ENCODE results near the gene ENTPD8.

The ENTPD8 gene

DNA sequence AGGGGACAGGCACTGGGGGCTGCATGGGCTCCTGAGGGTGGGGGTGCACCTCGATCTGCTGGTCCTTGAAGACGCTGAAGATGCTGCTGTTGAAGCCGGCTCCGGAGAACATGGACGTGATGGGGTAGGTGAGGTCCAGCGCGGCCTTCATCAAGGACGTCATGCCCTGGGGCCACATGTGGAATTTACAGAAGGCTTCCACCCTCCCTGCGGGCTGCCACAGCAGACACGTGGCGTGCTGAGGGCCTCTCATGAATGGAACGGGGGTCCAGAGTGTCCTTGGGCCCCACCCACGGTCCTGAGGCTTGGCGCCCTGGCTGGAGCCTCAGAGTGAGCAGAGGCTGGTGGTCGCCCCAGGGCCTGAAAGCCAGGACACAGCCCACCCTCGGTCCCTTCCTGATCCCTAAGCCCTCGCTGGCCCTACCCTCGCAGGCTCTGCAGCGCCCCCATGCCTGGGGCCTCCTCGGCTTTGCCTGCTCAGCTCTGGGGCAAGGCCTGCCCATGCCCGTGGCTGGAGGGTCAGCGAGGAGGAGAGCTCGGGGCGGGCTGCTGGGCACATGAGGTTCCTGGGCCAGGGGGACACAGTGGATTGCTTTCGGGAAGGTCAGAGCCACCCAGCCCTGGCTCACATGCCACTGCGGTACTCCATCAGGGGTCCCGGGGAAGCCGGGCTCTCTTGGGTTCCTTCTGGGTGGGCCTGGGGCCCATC is 23.3 kb upstream of the ENTPD8 start:
- Histone ChIP-seq H3K9me3 (ENCODE audit: control insufficient read depth, insufficient read depth, low read length) (no peaks in the 10 kb centered on the region), H3K4me1 (ENCODE audit: insufficient read depth, low read length) (no peaks in the 10 kb centered on the region; the same call in 1 of the 2 replicates), H3K36me3 (ENCODE audit: insufficient read depth, low read length) (no peaks in the 10 kb centered on the region), H3K9ac (ENCODE audit: low read depth, low read length) (no peak overlapping the region)

GRCh38 chr9:137463931-137464290 is 22.8 kb upstream of the ENTPD8 start:
- Histone ChIP-seq H3K36me3 (ENCODE audit: insufficient read depth, low read length) (no peaks in the 10 kb centered on the region), H3K4me1 (ENCODE audit: insufficient read depth, low read length) (no peaks in the 10 kb centered on the region; the same call in 1 of the 2 replicates), H3K9ac (ENCODE audit: low read depth, low read length) (no peak overlapping the region), H3K9me3 (ENCODE audit: control insufficient read depth, insufficient read depth, low read length) (no peaks in the 10 kb centered on the region)

GRCh38 chr9:137462986-137463930 is 22.1 kb upstream of the ENTPD8 start:
- Histone ChIP-seq H3K4me1 (ENCODE audit: insufficient read depth, low read length) (no peaks in the 10 kb centered on the region; the same call in 1 of the 2 replicates), H3K9ac (ENCODE audit: low read depth, low read length) (no peak overlapping the region), H3K36me3 (ENCODE audit: insufficient read depth, low read length) (no peaks in the 10 kb centered on the region), H3K9me3 (ENCODE audit: control insufficient read depth, insufficient read depth, low read length) (no peaks in the 10 kb centered on the region)

DNA sequence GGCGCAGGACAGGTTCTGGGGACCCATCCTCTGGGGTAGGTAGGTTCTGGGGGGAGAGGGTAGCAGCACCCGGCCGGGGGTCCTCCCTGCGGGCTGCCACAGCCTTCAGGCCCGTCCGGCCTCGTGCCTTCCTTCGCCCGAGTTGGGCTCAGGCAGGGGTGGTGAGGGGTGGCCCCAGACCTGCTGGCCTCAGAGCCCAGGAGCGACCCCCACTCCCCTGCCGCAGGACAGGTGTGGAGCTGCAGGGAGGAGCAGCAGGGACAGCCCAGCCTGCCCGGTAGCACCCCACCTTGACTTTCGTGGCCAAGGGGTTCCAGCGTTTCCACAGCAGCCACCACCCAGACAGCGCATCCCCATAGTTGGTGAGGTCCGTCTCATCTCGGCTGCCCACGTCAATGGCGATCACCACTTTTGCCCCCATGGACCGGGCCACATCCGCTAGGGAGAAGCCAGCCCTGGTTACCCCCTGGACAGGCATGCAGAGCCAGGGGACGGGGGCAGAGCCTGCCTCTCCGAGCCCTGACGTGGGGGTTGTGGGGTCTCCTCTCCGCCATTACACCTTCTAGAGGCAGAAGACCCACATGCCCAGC is 21.3 kb upstream of the ENTPD8 start:
- H3K4me1 ChIP-seq (ENCODE audit: insufficient read depth, low read length), result no peaks in the 10 kb centered on the region; the same call in 1 of the 2 replicates
- no peak overlapping the region for H3K9ac ChIP-seq (ENCODE audit: low read depth, low read length)
- H3K36me3 ChIP-seq (ENCODE audit: insufficient read depth, low read length), result no peaks in the 10 kb centered on the region
- no peaks in the 10 kb centered on the region for H3K9me3 ChIP-seq (ENCODE audit: control insufficient read depth, insufficient read depth, low read length)

GRCh38 chr9:137461663-137462395 is 20.7 kb upstream of the ENTPD8 start:
- Histone ChIP-seq H3K4me1 (ENCODE audit: insufficient read depth, low read length) (no peaks in the 10 kb centered on the region; the same call in 1 of the 2 replicates), H3K9ac (ENCODE audit: low read depth, low read length) (peak overlapping the region; percentile 27; the same call in 1 of the 2 replicates), H3K36me3 (ENCODE audit: insufficient read depth, low read length) (no peaks in the 10 kb centered on the region), H3K9me3 (ENCODE audit: control insufficient read depth, insufficient read depth, low read length) (no peaks in the 10 kb centered on the region)

DNA sequence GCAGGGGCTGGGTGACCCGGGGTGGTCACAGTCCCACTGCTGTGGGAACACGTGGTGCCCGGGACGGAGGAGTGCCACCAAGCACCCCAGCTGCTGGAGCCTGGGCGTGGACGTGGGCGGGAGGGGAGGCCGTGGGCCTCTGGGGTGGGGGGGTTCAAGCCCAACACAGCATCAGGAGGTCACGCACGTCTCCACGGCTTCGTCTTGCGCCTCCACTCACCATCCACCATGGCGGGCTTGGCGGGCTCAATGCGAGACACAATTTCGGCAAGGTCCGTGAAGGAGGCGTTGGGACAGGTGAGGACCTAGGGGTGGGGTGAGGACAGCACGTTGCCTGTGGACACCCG is 20.1 kb upstream of the ENTPD8 start:
- Histone ChIP-seq H3K36me3 (ENCODE audit: insufficient read depth, low read length) (no peaks in the 10 kb centered on the region), H3K9me3 (ENCODE audit: control insufficient read depth, insufficient read depth, low read length) (no peaks in the 10 kb centered on the region), H3K9ac (ENCODE audit: low read depth, low read length) (no peak overlapping the region), H3K4me1 (ENCODE audit: insufficient read depth, low read length) (no peaks in the 10 kb centered on the region; the same call in 1 of the 2 replicates)

GRCh38 chr9:137460363-137461315 is 19.5 kb upstream of the ENTPD8 start:
- Histone ChIP-seq H3K9ac (ENCODE audit: low read depth, low read length) (no peak overlapping the region), H3K4me1 (ENCODE audit: insufficient read depth, low read length) (no peaks in the 10 kb centered on the region; the same call in 1 of the 2 replicates), H3K36me3 (ENCODE audit: insufficient read depth, low read length) (no peaks in the 10 kb centered on the region), H3K9me3 (ENCODE audit: control insufficient read depth, insufficient read depth, low read length) (no peaks in the 10 kb centered on the region)

DNA sequence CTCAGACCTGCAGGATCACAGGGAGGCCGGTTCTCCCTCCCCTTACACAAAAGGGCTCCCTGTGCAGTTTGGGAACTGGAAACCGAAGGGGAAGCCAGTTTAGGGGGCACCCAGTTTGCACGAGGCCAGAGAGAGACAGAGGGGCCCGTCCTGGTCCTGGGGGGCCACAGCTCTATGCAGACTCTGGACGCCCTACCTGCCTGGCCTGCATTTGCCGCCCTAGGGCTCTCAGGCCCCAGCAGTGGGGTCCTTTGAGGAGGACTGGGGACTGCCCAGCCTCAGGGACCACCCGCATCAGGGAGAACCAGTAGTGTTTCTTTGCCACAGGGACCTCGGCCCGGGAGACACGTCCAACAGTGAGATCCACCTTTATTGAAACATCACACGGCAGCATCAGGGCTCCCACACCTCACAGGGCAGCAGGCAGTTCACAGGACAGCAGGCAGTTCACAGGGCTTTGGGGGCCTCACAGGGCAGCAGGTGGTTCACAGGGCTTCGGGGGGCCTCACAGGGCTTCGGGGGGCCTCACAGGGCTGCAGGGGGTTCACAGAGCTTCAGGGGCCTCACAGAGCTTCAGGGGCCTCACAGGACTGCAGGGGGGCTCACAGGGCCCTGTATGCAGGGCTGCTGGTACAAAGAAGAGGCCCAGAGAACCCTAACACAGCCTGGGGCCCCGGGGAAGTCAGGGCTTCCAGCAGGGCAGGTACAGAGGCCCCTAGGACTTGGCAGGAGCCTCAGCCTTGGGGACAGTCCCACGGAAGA is 18.6 kb upstream of the ENTPD8 start:
- peaks cover 6% of the 10 kb centered on the region; the same call in 1 of the 2 replicates for H3K4me1 ChIP-seq (ENCODE audit: insufficient read depth, low read length)
- H3K36me3 ChIP-seq (ENCODE audit: insufficient read depth, low read length), result no peaks in the 10 kb centered on the region
- no peaks in the 10 kb centered on the region for H3K9me3 ChIP-seq (ENCODE audit: control insufficient read depth, insufficient read depth, low read length)
- peak overlapping the region; percentile 54; the same call in 1 of the 2 replicates for H3K9ac ChIP-seq (ENCODE audit: low read depth, low read length)

DNA sequence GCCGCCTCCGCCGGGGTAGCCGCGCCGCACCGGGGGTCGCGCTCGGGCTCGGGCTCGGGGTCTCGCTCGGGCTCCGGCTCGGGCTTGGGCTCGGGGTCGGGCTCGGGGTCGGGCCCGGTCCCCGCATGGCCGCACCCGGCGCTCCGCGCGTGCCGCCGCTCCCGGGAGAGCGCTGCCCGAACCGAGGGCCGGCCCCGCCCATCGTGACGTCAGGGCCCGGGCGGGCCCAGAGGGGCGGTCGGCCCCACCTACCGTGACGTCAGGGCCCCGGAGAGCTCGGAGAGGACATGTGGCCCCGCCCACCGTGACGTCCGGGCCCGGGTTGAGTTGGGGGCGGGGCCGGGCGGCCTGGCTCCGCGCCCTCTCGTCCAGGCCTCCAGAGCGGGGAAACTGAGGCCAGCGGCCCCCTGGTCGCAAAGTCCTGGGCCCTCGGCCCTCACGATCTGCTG is 18.0 kb upstream of the ENTPD8 start, which contains the start of gene NSMF:
TSS of gene NSMF (minus strand) at position 183 of the 449 bp plus-strand sequence. CDS start 232 bp downstream, outside the sequence.
- Histone ChIP-seq H3K36me3 (ENCODE audit: insufficient read depth, low read length) (no peaks in the 10 kb centered on the region), H3K9me3 (ENCODE audit: control insufficient read depth, insufficient read depth, low read length) (no peaks in the 10 kb centered on the region), H3K9ac (ENCODE audit: low read depth, low read length) (peak within 1 kb of the TSS; percentile 54), H3K4me1 (ENCODE audit: insufficient read depth, low read length) (peaks cover 9% of the 10 kb centered on the region; the same call in 1 of the 2 replicates)

- no peaks in the 10 kb centered on the region for H3K9me3 ChIP-seq (ENCODE audit: control insufficient read depth, insufficient read depth, low read length)
- H3K4me1 ChIP-seq (ENCODE audit: insufficient read depth, low read length), result peaks cover 9% of the 10 kb centered on the region; the same call in 1 of the 2 replicates
- no peaks in the 10 kb centered on the region for H3K36me3 ChIP-seq (ENCODE audit: insufficient read depth, low read length)
- peak overlapping the region; percentile 54 for H3K9ac ChIP-seq (ENCODE audit: low read depth, low read length)
Measured at GRCh38 chr9:137458194-137459151, 17.3 kb upstream of the ENTPD8 start.

- H3K4me1 ChIP-seq (ENCODE audit: insufficient read depth, low read length), result peaks cover 9% of the 10 kb centered on the region; the same call in 1 of the 2 replicates
- H3K9me3 ChIP-seq (ENCODE audit: control insufficient read depth, insufficient read depth, low read length), result no peaks in the 10 kb centered on the region
- H3K9ac ChIP-seq (ENCODE audit: low read depth, low read length), result no peak overlapping the region
- no peaks in the 10 kb centered on the region for H3K36me3 ChIP-seq (ENCODE audit: insufficient read depth, low read length)
Measured at GRCh38 chr9:137457406-137458193, 16.4 kb upstream of the ENTPD8 start.
